ENCODE results near the gene SGSM2. TPM values are rescaled to one million over a fixed set of nuclear protein-coding genes. Genes with fewer than 3 reads are reported as not detected.
A peak's percentile ranks its signal among the peaks of the same experiment; 100 is the strongest.

The SGSM2 gene
- total RNA-seq, 4 donors from 2014 or later = 32.9 to 58.6 (median 47.4) TPM

DNA sequence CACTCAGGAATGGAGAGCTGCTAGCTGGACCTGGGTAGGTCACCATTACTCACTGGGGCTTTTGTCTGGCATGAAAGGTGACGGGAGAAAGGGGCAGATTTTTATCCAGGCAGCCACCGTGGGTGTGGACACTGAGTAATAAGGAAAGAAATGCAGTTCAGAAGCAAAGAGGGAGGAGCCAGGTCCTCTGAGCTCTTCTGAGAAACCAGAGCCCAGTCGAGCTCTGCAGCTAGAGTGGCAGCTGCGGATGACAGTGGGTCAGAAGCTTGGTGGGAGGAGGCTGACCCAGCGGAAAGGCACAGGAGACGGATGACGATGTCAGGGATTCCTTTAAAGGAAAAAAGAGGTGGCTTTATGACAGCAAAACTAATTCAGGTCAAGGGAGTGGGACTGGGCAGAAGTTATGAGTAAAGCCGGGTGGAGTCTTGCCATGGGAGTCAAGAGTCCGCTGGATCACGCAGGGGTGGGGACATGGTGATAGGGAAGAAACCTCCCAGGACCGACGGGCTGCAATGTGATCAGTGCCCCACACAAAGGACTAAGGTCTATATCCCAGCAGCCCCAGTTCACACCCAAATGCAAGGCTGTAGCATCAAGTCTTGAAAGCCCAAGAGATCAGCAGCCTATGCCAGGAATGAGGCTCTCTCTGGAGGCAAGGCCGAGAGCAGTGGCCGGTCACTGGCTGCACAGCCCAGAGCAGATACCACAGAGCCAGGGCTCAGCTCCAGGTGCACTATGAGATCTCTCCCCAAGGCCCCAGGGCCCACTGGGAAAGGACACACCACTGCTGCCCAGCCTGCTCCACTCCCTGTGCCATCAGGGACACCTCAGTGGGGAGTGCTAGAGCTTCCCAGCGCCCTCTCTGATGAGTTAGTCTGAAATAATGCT is 69.8 kb downstream of the SGSM2 start:
- TF ChIP-seq POLR2AphosphoS5 (IDR thresholded peaks at IDR 0.05) = peak; percentile 56
- TF ChIP-seq, protein P1, sequence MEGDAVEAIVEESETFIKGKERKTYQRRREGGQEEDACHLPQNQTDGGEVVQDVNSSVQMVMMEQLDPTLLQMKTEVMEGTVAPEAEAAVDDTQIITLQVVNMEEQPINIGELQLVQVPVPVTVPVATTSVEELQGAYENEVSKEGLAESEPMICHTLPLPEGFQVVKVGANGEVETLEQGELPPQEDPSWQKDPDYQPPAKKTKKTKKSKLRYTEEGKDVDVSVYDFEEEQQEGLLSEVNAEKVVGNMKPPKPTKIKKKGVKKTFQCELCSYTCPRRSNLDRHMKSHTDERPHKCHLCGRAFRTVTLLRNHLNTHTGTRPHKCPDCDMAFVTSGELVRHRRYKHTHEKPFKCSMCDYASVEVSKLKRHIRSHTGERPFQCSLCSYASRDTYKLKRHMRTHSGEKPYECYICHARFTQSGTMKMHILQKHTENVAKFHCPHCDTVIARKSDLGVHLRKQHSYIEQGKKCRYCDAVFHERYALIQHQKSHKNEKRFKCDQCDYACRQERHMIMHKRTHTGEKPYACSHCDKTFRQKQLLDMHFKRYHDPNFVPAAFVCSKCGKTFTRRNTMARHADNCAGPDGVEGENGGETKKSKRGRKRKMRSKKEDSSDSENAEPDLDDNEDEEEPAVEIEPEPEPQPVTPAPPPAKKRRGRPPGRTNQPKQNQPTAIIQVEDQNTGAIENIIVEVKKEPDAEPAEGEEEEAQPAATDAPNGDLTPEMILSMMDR (IDR thresholded peaks at IDR 0.05) = no peak
- Histone ChIP-seq H3K36me3 (peaks cover 0 to 6% of the 10 kb centered on the region in 2 donors), H3K27me3 (no peaks in the 10 kb centered on the region), H3K9me3 (no peaks in the 10 kb centered on the region), H3K4me3 (peak overlapping the region in 1 of 2 donors; percentile 0), H3K27ac (peak overlapping the region; percentile 55 to 100 (median 92)), H3K4me1 (peaks cover 0 to 60% (median 46%) of the 10 kb centered on the region in 3 donors)
- ATAC-seq = peak; percentile 83
- 5 to 28% methylated on average over 4 to 12 of the region's 15 CpGs for WGBS, 2 donors (ENCODE audit: low coverage in 1 of 2)

GRCh38 chr17:2410951-2411350 is 73.7 kb downstream of the SGSM2 start:
- peaks cover 0 to 37% (median 13%) of the 10 kb centered on the region in 3 donors for H3K4me1 ChIP-seq
- H3K4me3 ChIP-seq = no peak overlapping the region
- TF ChIP-seq POLR2AphosphoS5 (IDR thresholded peaks at IDR 0.05) = no peak
- no peak for TF ChIP-seq EP300 (IDR thresholded peaks at IDR 0.05)
- TF ChIP-seq POLR2A (IDR thresholded peaks at IDR 0.05) = no peak
- TF ChIP-seq, protein P1 (IDR thresholded peaks at IDR 0.05) = no peak
- no peaks in the 10 kb centered on the region for H3K9me3 ChIP-seq
- H3K27me3 ChIP-seq = no peaks in the 10 kb centered on the region
- no peak overlapping the region for H3K27ac ChIP-seq
- 81 to 90% methylated on average over 7 of the region's 7 CpGs for WGBS, 2 donors (ENCODE audit: low coverage in 1 of 2)
- no peak for ATAC-seq
- H3K36me3 ChIP-seq = peaks cover 0 to 24% of the 10 kb centered on the region in 2 donors

- Histone ChIP-seq H3K4me1 (peaks cover 0 to 37% (median under 1%) of the 10 kb centered on the region in 3 donors), H3K4me3 (no peak overlapping the region), H3K36me3 (peaks cover 0 to 24% of the 10 kb centered on the region in 2 donors), H3K9me3 (no peaks in the 10 kb centered on the region), H3K27me3 (no peaks in the 10 kb centered on the region), H3K27ac (peak overlapping the region in 3 of 4 donors; percentile 44 to 72 (median 61))
- 14 to 42% methylated on average over 1 of the region's 2 CpGs for WGBS, 2 donors (ENCODE audit: low coverage in 1 of 2)
- TF ChIP-seq POLR2AphosphoS5 (IDR thresholded peaks at IDR 0.05) (no peak), EP300 (IDR thresholded peaks at IDR 0.05) (no peak), POLR2A (IDR thresholded peaks at IDR 0.05) (no peak)
- TF ChIP-seq, protein P1 (IDR thresholded peaks at IDR 0.05) = no peak
- peak; percentile 42 for ATAC-seq
Observed at GRCh38 chr17:2412561-2413021, 75.3 kb downstream of the SGSM2 start.

GRCh38 chr17:2414446-2415064 is 77.3 kb downstream of the SGSM2 start:
- H3K27ac ChIP-seq = no peak overlapping the region
- no peak overlapping the region for H3K4me3 ChIP-seq
- no peak for ATAC-seq
- no peak for TF ChIP-seq POLR2AphosphoS5 (IDR thresholded peaks at IDR 0.05)
- TF ChIP-seq, protein P1 (IDR thresholded peaks at IDR 0.05) = no peak
- H3K4me1 ChIP-seq = peaks cover 0 to 54% (median 11%) of the 10 kb centered on the region in 3 donors
- no peaks in the 10 kb centered on the region for H3K27me3 ChIP-seq
- no peaks in the 10 kb centered on the region for H3K9me3 ChIP-seq
- WGBS, 2 donors (ENCODE audit: low coverage in 1 of 2) = 80% methylated on average over 3 to 4 of the region's 22 CpGs
- peaks cover 0 to 29% of the 10 kb centered on the region in 2 donors for H3K36me3 ChIP-seq

Measured in gastroesophageal sphincter (tissue), 4 donors.